ENCODE data around the gene SYT3. TPM values are rescaled to one million over a fixed set of nuclear protein-coding genes. Genes with fewer than 3 reads are reported as not detected.

SYT3 gene
- polyA plus RNA-seq, 1 donor, result 0.36 TPM

GRCh38 chr19:50661766-50662650 is 22.3 kb upstream of the SYT3 start:
- no peak for DNase-seq

GRCh38 chr19:50661023-50661422 is 21.3 kb upstream of the SYT3 start:
- DNase-seq, result no peak

- DNase-seq, result no peak
Observed at GRCh38 chr19:50660088-50660366, 20.3 kb upstream of the SYT3 start.

GRCh38 chr19:50659318-50660087 is 19.8 kb upstream of the SYT3 start:
- DNase-seq, result no peak

- peak; percentile 31 for DNase-seq
Observed at GRCh38 chr19:50658441-50659317, 19.0 kb upstream of the SYT3 start.

- peak; percentile 54 for DNase-seq
Observed at GRCh38 chr19:50657712-50658440, 18.2 kb upstream of the SYT3 start.

- no peak for DNase-seq
Observed at GRCh38 chr19:50657222-50657669, 17.6 kb upstream of the SYT3 start.

GRCh38 chr19:50654882-50655281 is 15.2 kb upstream of the SYT3 start:
- DNase-seq, result no peak

GRCh38 chr19:50652722-50653121 is 13.0 kb upstream of the SYT3 start:
- no peak for DNase-seq

- DNase-seq, result no peak
Observed at GRCh38 chr19:50651174-50651573, 11.5 kb upstream of the SYT3 start.

GRCh38 chr19:50649433-50650391 is 10.0 kb upstream of the SYT3 start, which contains the start of gene C19orf81:
TSS of gene C19orf81 (plus strand) at chr19:50649445. CDS start at chr19:50649445, 0 bp downstream.
- DNase-seq, result no peak

GRCh38 chr19:50648659-50649058 is 9.0 kb upstream of the SYT3 start:
- DNase-seq, result no peak

- DNase-seq, result no peak
Observed at GRCh38 chr19:50647879-50648615, 8.4 kb upstream of the SYT3 start.

- no peak for DNase-seq
Observed at GRCh38 chr19:50646074-50646807, 6.6 kb upstream of the SYT3 start.

GRCh38 chr19:50645107-50645506 is 5.4 kb upstream of the SYT3 start:
- DNase-seq, result no peak

- DNase-seq, result no peak
Observed at GRCh38 chr19:50644315-50644915, 4.7 kb upstream of the SYT3 start.

- no peak for DNase-seq
Observed at GRCh38 chr19:50640368-50640767, 687 bp upstream of the SYT3 start.

GRCh38 chr19:50638600-50638999 is 1.1 kb downstream of the SYT3 start:
- DNase-seq, result no peak

Measured in hindlimb muscle (tissue), 1 donor.